Skeletal muscle satellite cell (primary cell): Measurements from ENCODE around the gene ALLC.

Source experiments
- H3K27me3 ChIP-seq: 2 replicates; pipeline ENCODE4 v1.7.0; 2013; ENCODE audit warnings: low read length; ENCODE audit not compliant: control insufficient read depth, insufficient read depth
- H3K36me3 ChIP-seq: 2 replicates; pipeline ENCODE4 v1.7.0; 2013; ENCODE audit warnings: mild to moderate bottlenecking, control low read depth, low read length; ENCODE audit not compliant: insufficient read depth
- H3K4me1 ChIP-seq: 2 replicates; pipeline ENCODE4 v1.7.0; 2013; ENCODE audit warnings: low read length; ENCODE audit not compliant: control insufficient read depth, insufficient read depth
- H3K4me2 ChIP-seq: 2 replicates; pipeline ENCODE4 v1.7.0; 2013; ENCODE audit warnings: mild to moderate bottlenecking, low read length
- H3K4me3 ChIP-seq: 2 replicates; pipeline ENCODE4 v1.7.0; 2013; ENCODE audit warnings: low read length
- H3K9ac ChIP-seq: 2 replicates; pipeline ENCODE4 v1.7.0; 2013; ENCODE audit warnings: mild to moderate bottlenecking, low read depth, low read length, moderate library complexity
- H3K9me3 ChIP-seq: replicated peaks from 2 replicates; pipeline ENCODE4 v1.7.0; 2013; ENCODE audit warnings: mild to moderate bottlenecking, control low read depth, low read length

Gene ALLC

GRCh38 chr2:3725002-3725401, 67.0 kb downstream of the ALLC start:
- Histone ChIP-seq H3K4me2 (no peak overlapping the region), H3K9ac (no peak overlapping the region), H3K27me3 (peaks cover 4% of the 10 kb centered on the region), H3K4me1 (no peaks in the 10 kb centered on the region), H3K4me3 (no peak overlapping the region), H3K9me3 (no peaks in the 10 kb centered on the region), H3K36me3 (no peaks in the 10 kb centered on the region)

- H3K27me3 ChIP-seq, result peaks cover 4% of the 10 kb centered on the region
- H3K4me2 ChIP-seq, result no peak overlapping the region
- H3K9ac ChIP-seq, result no peak overlapping the region
- no peaks in the 10 kb centered on the region for H3K36me3 ChIP-seq
- H3K4me3 ChIP-seq, result no peak overlapping the region
- no peaks in the 10 kb centered on the region for H3K9me3 ChIP-seq
- H3K4me1 ChIP-seq, result no peaks in the 10 kb centered on the region
Measured at GRCh38 chr2:3725458-3726250, 67.7 kb downstream of the ALLC start.

- no peaks in the 10 kb centered on the region for H3K4me1 ChIP-seq
- H3K9ac ChIP-seq, result no peak overlapping the region
- H3K27me3 ChIP-seq, result peaks cover 4% of the 10 kb centered on the region
- no peaks in the 10 kb centered on the region for H3K36me3 ChIP-seq
- no peak overlapping the region for H3K4me3 ChIP-seq
- no peak overlapping the region for H3K4me2 ChIP-seq
- H3K9me3 ChIP-seq, result no peaks in the 10 kb centered on the region
Measured at GRCh38 chr2:3726511-3726910, 68.5 kb downstream of the ALLC start.

GRCh38 chr2:3727397-3728045, 69.5 kb downstream of the ALLC start:
- Histone ChIP-seq H3K36me3 (no peaks in the 10 kb centered on the region), H3K27me3 (peaks cover 4% of the 10 kb centered on the region), H3K9me3 (no peaks in the 10 kb centered on the region), H3K4me3 (no peak overlapping the region), H3K4me1 (no peaks in the 10 kb centered on the region), H3K4me2 (no peak overlapping the region), H3K9ac (no peak overlapping the region)

DNA sequence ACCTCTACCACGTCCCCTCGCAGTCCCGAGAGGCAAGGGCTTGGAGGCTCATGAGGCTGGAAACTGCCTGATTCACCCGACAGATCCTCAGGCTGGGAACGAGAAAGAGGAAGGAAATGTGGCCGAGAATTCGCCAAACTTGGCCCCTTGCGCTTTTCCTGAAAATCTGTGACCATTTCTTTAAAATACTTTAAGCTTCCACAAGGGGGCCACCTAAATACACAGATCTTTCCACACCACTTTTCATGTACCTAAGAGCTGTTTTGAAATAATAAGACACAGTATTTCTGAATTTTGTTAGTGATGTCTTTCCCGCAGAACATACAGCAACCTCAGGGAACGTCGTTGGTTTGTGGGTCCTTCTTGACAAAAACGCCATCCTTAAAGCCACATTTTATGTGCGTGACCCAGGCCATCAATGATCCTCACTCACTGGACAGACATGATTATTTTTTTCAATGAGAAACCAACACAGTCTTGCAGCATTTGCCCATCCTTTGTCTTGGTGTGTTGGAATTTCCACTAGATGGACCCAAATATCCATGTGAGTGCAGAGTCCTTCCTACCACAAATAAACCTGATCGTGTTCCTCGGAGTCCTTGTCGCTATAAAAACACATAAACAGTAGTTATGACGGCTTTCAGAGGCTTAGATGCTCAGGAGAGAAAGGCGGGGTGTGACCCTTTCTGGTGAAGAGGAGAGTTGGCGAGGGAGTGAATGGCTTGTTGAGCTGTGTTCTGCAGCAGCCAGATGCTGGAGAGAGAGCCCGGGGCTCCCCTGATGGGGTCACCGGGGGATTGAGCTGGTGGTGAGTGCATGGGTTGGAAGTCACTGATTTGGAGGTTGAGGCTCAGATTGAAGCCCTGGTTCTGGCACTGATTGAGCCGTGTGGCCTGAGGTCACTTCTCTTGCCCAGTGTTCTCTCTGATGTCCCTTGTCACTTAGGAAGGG, 70.4 kb downstream of the ALLC start:
- no peak overlapping the region for H3K4me3 ChIP-seq
- no peaks in the 10 kb centered on the region for H3K4me1 ChIP-seq
- no peak overlapping the region for H3K4me2 ChIP-seq
- no peaks in the 10 kb centered on the region for H3K36me3 ChIP-seq
- H3K27me3 ChIP-seq, result peaks cover 4% of the 10 kb centered on the region
- H3K9ac ChIP-seq, result no peak overlapping the region
- no peaks in the 10 kb centered on the region for H3K9me3 ChIP-seq

GRCh38 chr2:3729055-3729448, 71.1 kb downstream of the ALLC start:
- Histone ChIP-seq H3K4me2 (no peak overlapping the region), H3K9me3 (no peaks in the 10 kb centered on the region), H3K27me3 (peaks cover 4% of the 10 kb centered on the region), H3K4me3 (no peak overlapping the region), H3K36me3 (no peaks in the 10 kb centered on the region), H3K9ac (no peak overlapping the region), H3K4me1 (no peaks in the 10 kb centered on the region)

DNA sequence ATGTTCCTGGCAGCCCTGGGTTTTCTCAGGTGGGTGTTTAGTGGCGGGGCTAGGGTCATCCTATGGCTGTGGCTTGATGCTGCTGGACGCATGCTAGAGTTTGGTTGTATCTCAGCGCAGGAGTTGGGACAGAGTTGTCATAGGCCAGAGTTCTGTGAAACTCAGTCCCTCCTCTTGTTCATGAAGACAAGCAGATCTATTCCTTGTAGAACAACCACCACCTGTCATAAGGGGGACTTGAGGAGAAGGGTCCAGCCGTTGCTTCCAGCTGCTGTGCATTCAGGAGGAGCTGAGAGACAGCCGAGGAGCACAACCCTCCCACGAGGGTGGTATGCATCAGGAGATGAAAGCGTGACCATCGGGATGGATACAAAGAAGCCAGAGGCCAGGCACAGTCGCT, 71.8 kb downstream of the ALLC start:
- H3K36me3 ChIP-seq, result no peaks in the 10 kb centered on the region
- no peaks in the 10 kb centered on the region for H3K4me1 ChIP-seq
- H3K9me3 ChIP-seq, result no peaks in the 10 kb centered on the region
- no peak overlapping the region for H3K4me3 ChIP-seq
- H3K9ac ChIP-seq, result no peak overlapping the region
- no peak overlapping the region for H3K4me2 ChIP-seq
- H3K27me3 ChIP-seq, result peaks cover 10% of the 10 kb centered on the region

GRCh38 chr2:3730646-3731045, 72.6 kb downstream of the ALLC start:
- no peaks in the 10 kb centered on the region for H3K4me1 ChIP-seq
- no peak overlapping the region for H3K4me2 ChIP-seq
- no peak overlapping the region for H3K4me3 ChIP-seq
- no peak overlapping the region for H3K9ac ChIP-seq
- H3K9me3 ChIP-seq, result no peaks in the 10 kb centered on the region
- H3K36me3 ChIP-seq, result no peaks in the 10 kb centered on the region
- H3K27me3 ChIP-seq, result peaks cover 10% of the 10 kb centered on the region

GRCh38 chr2:3731829-3732228, 73.8 kb downstream of the ALLC start:
- Histone ChIP-seq H3K9ac (no peak overlapping the region), H3K27me3 (peaks cover 10% of the 10 kb centered on the region), H3K4me2 (no peak overlapping the region), H3K4me3 (no peak overlapping the region), H3K4me1 (no peaks in the 10 kb centered on the region), H3K9me3 (no peaks in the 10 kb centered on the region), H3K36me3 (no peaks in the 10 kb centered on the region)

DNA sequence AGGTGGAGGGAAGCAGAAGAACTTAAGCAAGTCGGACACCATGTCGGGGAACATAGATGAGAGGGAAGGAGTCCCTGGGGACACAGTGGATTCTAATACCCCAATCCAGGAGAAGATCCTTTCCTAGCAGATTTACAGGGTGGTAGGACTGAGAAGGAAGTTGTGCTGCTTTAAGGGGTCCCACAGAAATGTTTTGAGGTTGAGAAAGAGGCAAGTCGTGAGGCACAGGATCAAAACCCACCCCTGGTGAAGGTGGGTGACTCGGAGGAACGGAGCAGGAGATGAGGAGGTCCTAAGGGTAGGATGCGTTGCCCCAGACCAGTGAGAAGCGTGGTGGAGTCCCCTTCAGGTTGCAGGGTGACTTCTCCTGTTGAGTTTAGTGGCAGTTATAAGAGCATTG, 78.1 kb downstream of the ALLC start:
- no peak overlapping the region for H3K4me2 ChIP-seq
- H3K4me1 ChIP-seq, result no peaks in the 10 kb centered on the region
- H3K4me3 ChIP-seq, result no peak overlapping the region
- peaks cover 6% of the 10 kb centered on the region for H3K27me3 ChIP-seq
- no peak overlapping the region for H3K9ac ChIP-seq
- no peaks in the 10 kb centered on the region for H3K36me3 ChIP-seq
- H3K9me3 ChIP-seq, result no peaks in the 10 kb centered on the region

DNA sequence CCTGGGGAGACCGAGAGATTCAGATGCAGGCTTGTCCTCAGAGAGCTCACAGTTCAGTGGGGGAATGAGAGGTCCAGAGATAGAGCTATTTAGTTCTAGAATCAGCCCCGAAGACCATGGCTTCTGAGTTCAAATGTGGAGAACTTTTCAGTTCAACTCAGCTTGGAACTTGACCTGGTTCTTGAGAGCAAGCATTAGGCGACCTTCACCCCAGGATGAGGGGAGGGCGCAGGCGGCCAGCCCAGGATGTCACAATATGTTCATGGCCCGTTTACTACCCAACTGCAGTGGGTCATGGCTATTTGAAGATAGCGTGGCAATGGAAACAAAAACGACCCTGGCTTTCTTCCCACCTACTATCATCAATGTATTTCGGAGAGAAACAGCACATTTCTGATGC, 79.1 kb downstream of the ALLC start:
- H3K4me3 ChIP-seq, result no peak overlapping the region
- no peaks in the 10 kb centered on the region for H3K9me3 ChIP-seq
- H3K9ac ChIP-seq, result no peak overlapping the region
- peaks cover 6% of the 10 kb centered on the region for H3K27me3 ChIP-seq
- no peaks in the 10 kb centered on the region for H3K4me1 ChIP-seq
- no peaks in the 10 kb centered on the region for H3K36me3 ChIP-seq
- H3K4me2 ChIP-seq, result no peak overlapping the region
